ENCODE results near the gene COL25A1.
"Not testable (repeated sequence)": the region's sequence is repeated elsewhere in the genome, so short reads cannot be mapped to it uniquely, and the experiment has no call there.

The COL25A1 gene

DNA sequence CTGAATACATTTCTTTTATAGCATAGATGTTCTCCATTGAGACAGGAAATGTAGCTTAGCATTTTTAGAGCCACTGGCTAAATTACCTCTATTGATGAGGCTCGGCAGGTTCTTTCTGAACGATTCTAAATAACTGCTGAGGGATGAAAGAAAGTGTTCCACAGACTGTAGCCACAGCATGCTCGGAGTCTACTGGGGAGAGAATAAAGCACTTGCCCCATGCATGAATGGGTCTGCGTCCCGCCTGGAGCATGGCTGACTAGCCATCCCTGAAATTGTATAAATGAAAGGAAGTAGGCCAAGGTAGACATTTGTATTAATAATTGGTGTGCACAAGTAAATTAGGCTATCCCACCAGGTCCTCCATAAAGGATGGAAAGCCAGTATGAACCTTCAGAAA lies 269.8 kb downstream of the COL25A1 start:
- TF ChIP-seq, protein P1, sequence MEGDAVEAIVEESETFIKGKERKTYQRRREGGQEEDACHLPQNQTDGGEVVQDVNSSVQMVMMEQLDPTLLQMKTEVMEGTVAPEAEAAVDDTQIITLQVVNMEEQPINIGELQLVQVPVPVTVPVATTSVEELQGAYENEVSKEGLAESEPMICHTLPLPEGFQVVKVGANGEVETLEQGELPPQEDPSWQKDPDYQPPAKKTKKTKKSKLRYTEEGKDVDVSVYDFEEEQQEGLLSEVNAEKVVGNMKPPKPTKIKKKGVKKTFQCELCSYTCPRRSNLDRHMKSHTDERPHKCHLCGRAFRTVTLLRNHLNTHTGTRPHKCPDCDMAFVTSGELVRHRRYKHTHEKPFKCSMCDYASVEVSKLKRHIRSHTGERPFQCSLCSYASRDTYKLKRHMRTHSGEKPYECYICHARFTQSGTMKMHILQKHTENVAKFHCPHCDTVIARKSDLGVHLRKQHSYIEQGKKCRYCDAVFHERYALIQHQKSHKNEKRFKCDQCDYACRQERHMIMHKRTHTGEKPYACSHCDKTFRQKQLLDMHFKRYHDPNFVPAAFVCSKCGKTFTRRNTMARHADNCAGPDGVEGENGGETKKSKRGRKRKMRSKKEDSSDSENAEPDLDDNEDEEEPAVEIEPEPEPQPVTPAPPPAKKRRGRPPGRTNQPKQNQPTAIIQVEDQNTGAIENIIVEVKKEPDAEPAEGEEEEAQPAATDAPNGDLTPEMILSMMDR (conservative IDR thresholded peaks at IDR 0.05) = no peak
- TF ChIP-seq ZFX (IDR thresholded peaks at IDR 0.05) = no peak
- H3K27ac ChIP-seq = no peak overlapping the region

DNA sequence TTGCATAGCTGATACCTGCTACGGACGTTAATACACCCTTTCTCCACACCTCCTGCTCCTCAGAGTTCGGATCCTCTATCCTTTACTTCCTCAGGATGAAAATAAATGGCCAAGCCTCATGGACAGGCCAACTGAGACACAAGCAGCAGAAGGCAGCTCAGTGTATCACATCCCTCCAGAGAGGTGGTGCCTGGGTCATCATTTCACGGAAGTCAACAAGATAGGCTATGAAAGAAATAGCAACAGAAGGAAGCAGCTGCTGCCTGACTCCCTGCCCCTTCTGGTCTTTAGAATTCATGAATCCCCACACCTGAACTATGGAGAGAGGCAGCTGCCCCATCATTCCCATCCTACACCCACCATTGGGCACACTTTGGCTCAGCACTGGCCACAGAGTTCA lies 272.5 kb downstream of the COL25A1 start:
- no peak overlapping the region for H3K27ac ChIP-seq
- TF ChIP-seq, protein P1 (conservative IDR thresholded peaks at IDR 0.05) = no peak
- no peak for TF ChIP-seq ZFX (IDR thresholded peaks at IDR 0.05)

DNA sequence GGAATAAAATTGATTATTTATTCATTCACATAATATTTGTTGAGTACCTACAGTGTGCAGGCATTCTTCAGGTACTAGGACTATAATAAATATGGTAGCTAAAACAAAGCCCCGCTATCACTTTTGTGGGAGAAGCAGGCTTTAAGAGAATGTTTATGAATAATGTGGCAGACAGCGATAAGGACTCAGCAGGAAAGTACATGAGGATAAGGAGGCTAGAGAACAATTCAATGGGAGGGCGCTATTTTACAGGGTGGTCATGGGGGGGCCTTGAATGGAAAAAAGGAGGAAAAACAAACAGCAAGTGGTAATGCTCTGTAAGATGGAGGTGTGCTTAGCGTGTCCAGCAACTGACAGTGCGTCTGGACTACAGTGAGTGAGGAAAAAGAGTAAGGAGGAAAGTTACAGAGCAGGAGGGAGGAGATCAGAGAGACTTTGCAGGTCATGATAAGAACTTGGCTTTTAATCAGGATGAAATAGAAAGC lies 275.4 kb downstream of the COL25A1 start:
- no peak overlapping the region for H3K27ac ChIP-seq
- TF ChIP-seq, protein P1 (conservative IDR thresholded peaks at IDR 0.05) = no peak
- no peak for TF ChIP-seq ZFX (IDR thresholded peaks at IDR 0.05)

GRCh38 chr4:109026588-109026987 lies 275.9 kb downstream of the COL25A1 start:
- TF ChIP-seq ZFX (IDR thresholded peaks at IDR 0.05) = no peak
- TF ChIP-seq, protein P1 (conservative IDR thresholded peaks at IDR 0.05) = no peak
- no peak overlapping the region for H3K27ac ChIP-seq

- TF ChIP-seq, protein P1 (conservative IDR thresholded peaks at IDR 0.05) = no peak
- TF ChIP-seq ZFX (IDR thresholded peaks at IDR 0.05) = no peak
- no peak overlapping the region for H3K27ac ChIP-seq
Measured at GRCh38 chr4:109025471-109026076, 276.9 kb downstream of the COL25A1 start.

GRCh38 chr4:109022961-109023360 lies 279.5 kb downstream of the COL25A1 start:
- TF ChIP-seq, protein P1 (conservative IDR thresholded peaks at IDR 0.05) = no peak
- no peak for TF ChIP-seq ZFX (IDR thresholded peaks at IDR 0.05)
- no peak overlapping the region for H3K27ac ChIP-seq

GRCh38 chr4:109021630-109022029 lies 280.8 kb downstream of the COL25A1 start:
- not testable (repeated sequence) for H3K27ac ChIP-seq

- no peak overlapping the region for H3K27ac ChIP-seq
- TF ChIP-seq ZFX (IDR thresholded peaks at IDR 0.05) = no peak
- TF ChIP-seq, protein P1 (conservative IDR thresholded peaks at IDR 0.05) = no peak
Measured at GRCh38 chr4:109020861-109021260, 281.6 kb downstream of the COL25A1 start.
